H9 (cell line): Measurements from ENCODE around the gene ZNF570. TPM values are rescaled to one million over a fixed set of nuclear protein-coding genes. Genes with fewer than 3 reads are reported as not detected.

ENCODE experiments used
- DNase-seq: peaks from one replicate; pipeline ENCODE4 v3.0.0-alpha.2; 2017
- H2AFZ ChIP-seq: one replicate; pipeline ENCODE4 v1.6.1; 2013; ENCODE audit warnings: mild to moderate bottlenecking, low read length, control low read depth, moderate library complexity
- H2AK5ac ChIP-seq: 2 replicates; pipeline ENCODE4 v1.6.1; 2013; ENCODE audit warnings: low read length, control low read depth, mixed read lengths; ENCODE audit not compliant: insufficient read length
- H2BK120ac ChIP-seq: one replicate; pipeline ENCODE4 v1.6.1; 2013; ENCODE audit warnings: low read depth, mild to moderate bottlenecking, low read length, control low read depth, inconsistent platforms; ENCODE audit not compliant: poor library complexity, severe bottlenecking
- H2BK12ac ChIP-seq: 2 replicates; pipeline ENCODE4 v1.6.1; 2013; ENCODE audit warnings: low read length, control low read depth, mixed read lengths, low read depth; ENCODE audit not compliant: insufficient read length
- H2BK15ac ChIP-seq: 2 replicates; pipeline ENCODE4 v1.6.1; 2013; ENCODE audit warnings: low read depth, low read length, control low read depth
- H2BK20ac ChIP-seq: one replicate; pipeline ENCODE4 v1.6.1; 2013; ENCODE audit warnings: low read depth, mild to moderate bottlenecking, low read length, control low read depth, inconsistent platforms; ENCODE audit not compliant: poor library complexity, severe bottlenecking
- H2BK5ac ChIP-seq: 2 replicates; pipeline ENCODE4 v1.6.1; 2013; ENCODE audit warnings: low read length, control low read depth, mixed read lengths; ENCODE audit not compliant: insufficient read length
- H3K14ac ChIP-seq: 2 replicates; pipeline ENCODE4 v1.6.1; 2013; ENCODE audit warnings: low read length, control low read depth; ENCODE audit not compliant: insufficient read depth
- H3K18ac ChIP-seq: 2 replicates; pipeline ENCODE4 v1.6.1; 2013; ENCODE audit warnings: low read depth, mild to moderate bottlenecking, mixed read lengths, low read length, control low read depth; ENCODE audit not compliant: insufficient read length
- H3K23ac ChIP-seq: 2 replicates; pipeline ENCODE4 v1.6.1; 2013; ENCODE audit warnings: low read length, control low read depth, mixed read lengths, low read depth; ENCODE audit not compliant: insufficient read length
- H3K23me2 ChIP-seq: 2 replicates; pipeline ENCODE4 v1.6.1; 2013; ENCODE audit warnings: low read depth, mild to moderate bottlenecking, mixed read lengths, low read length, control low read depth; ENCODE audit not compliant: insufficient read length, poor library complexity, severe bottlenecking
- H3K27ac ChIP-seq: 2 replicates; pipeline ENCODE4 v1.5.1; 2013; ENCODE audit warnings: low read length, control low read depth, mixed read lengths, low read depth; ENCODE audit not compliant: insufficient read length
- H3K27me3 ChIP-seq: 2 replicates; pipeline ENCODE4 v1.6.1; 2013; ENCODE audit warnings: low read length, control low read depth, inconsistent platforms; ENCODE audit not compliant: insufficient read depth
- H3K4ac ChIP-seq: 2 replicates; pipeline ENCODE4 v1.6.1; 2013; ENCODE audit warnings: low read depth, mild to moderate bottlenecking, control low read depth, inconsistent platforms, low read length, moderate library complexity
- H3K4me1 ChIP-seq: 2 replicates; pipeline ENCODE4 v1.6.1; 2013; ENCODE audit warnings: low read length, control low read depth, inconsistent platforms; ENCODE audit not compliant: insufficient read depth
- H3K4me2 ChIP-seq: 2 replicates; pipeline ENCODE4 v1.6.1; 2013; ENCODE audit warnings: low read length, control low read depth, mixed read lengths; ENCODE audit not compliant: insufficient read length, insufficient read depth
- H3K56ac ChIP-seq: 2 replicates; pipeline ENCODE4 v1.6.1; 2013; ENCODE audit warnings: low read depth, mild to moderate bottlenecking, mixed read lengths, low read length, control low read depth; ENCODE audit not compliant: insufficient read length
- H3K79me1 ChIP-seq: 2 replicates; pipeline ENCODE4 v1.6.1; 2013; ENCODE audit warnings: low read depth, mild to moderate bottlenecking, moderate library complexity, low read length, control low read depth, inconsistent platforms; ENCODE audit not compliant: insufficient read depth, poor library complexity, severe bottlenecking
- H3K79me2 ChIP-seq: 2 replicates; pipeline ENCODE4 v1.6.1; 2013; ENCODE audit warnings: low read length, control low read depth, inconsistent platforms; ENCODE audit not compliant: insufficient read depth
- H3K9ac ChIP-seq: 2 replicates; pipeline ENCODE4 v1.6.1; 2013; ENCODE audit warnings: low read length, control low read depth, mixed read lengths; ENCODE audit not compliant: insufficient read length; ENCODE audit errors: extremely low read depth
- H3K9me3 ChIP-seq: one replicate; pipeline ENCODE4 v1.6.1; 2013; ENCODE audit warnings: low read depth, low read length, inconsistent platforms; ENCODE audit not compliant: control insufficient read depth
- H3T11ph ChIP-seq: one replicate; pipeline ENCODE4 v1.6.1; 2013; ENCODE audit warnings: mild to moderate bottlenecking, low read length, control low read depth, inconsistent platforms
- H4K20me1 ChIP-seq: one replicate; pipeline ENCODE4 v1.6.1; 2013; ENCODE audit not compliant: control insufficient read depth, insufficient read length, insufficient read depth
- H4K5ac ChIP-seq: 2 replicates; pipeline ENCODE4 v1.6.1; 2013; ENCODE audit warnings: low read depth, mild to moderate bottlenecking, mixed read lengths, low read length, control low read depth; ENCODE audit not compliant: insufficient read length
- H4K8ac ChIP-seq: replicated peaks from 2 replicates; pipeline ENCODE4 v1.6.1; 2013; ENCODE audit warnings: low read length, control low read depth, mixed read lengths, low read depth; ENCODE audit not compliant: insufficient read length
- H4K91ac ChIP-seq: 2 replicates; pipeline ENCODE4 v1.6.1; 2013; ENCODE audit warnings: low read depth, mild to moderate bottlenecking, moderate library complexity, mixed read lengths, low read length, control low read depth; ENCODE audit not compliant: insufficient read length
- H3K27ac Mint-ChIP-seq, 3 experiments: 2 replicates in 2 of 3; 3 replicates in 1 of 3; pipeline ENCODE4 v1.8.0; 2020 to 2021; ENCODE audit warnings: mixed read lengths in 3 of 3, mild to moderate bottlenecking in 1 of 3, moderate library complexity in 1 of 3
- H3K27me3 Mint-ChIP-seq: 2 replicates; pipeline ENCODE4 v1.8.0; 2021; ENCODE audit warnings: low read depth, mild to moderate bottlenecking, moderate library complexity, mixed read lengths
- H3K36me3 Mint-ChIP-seq, 3 experiments: 2 replicates in 2 of 3; 3 replicates in 1 of 3; pipeline ENCODE4 v1.8.0; 2020 to 2021; ENCODE audit warnings: low read depth in 3 of 3, mixed read lengths in 3 of 3; ENCODE audit not compliant: insufficient read depth in 1 of 3
- H3K4me1 Mint-ChIP-seq, 2 experiments: 2 replicates each; pipeline ENCODE4 v1.8.0; 2020; ENCODE audit warnings: mixed read lengths in 2 of 2
- H3K4me3 Mint-ChIP-seq, 2 experiments: 2 replicates in 1 of 2; 3 replicates in 1 of 2; pipeline ENCODE4 v1.8.0; 2020 to 2021; ENCODE audit warnings: mild to moderate bottlenecking in 2 of 2, mixed read lengths in 2 of 2, moderate library complexity in 1 of 2
- H3K9me3 Mint-ChIP-seq, 2 experiments: 2 replicates in 1 of 2; 3 replicates in 1 of 2; pipeline ENCODE4 v1.8.0; 2020; ENCODE audit warnings: mild to moderate bottlenecking in 2 of 2, mixed read lengths in 2 of 2, moderate library complexity in 1 of 2
- WGBS: extraction: QIAGEN DNeasy Blood & Tissue Kit; methylation state at CpG from one replicate; pipeline ENCODE4 v1.1.7; 2013; ENCODE audit warnings: missing lambda C conversion rate, low lambda C conversion rate, mixed read lengths; ENCODE audit not compliant: insufficient read length; ENCODE audit errors: extremely low coverage; 5-methylcytosine and 5-hydroxymethylcytosine counted together
- total RNA-seq: library from RNA; stranded (reverse); gene quantifications from 2 replicates; pipeline ENCODE4 v1.2.1, GENCODE V29; 2021
- TF ChIP-seq, protein P1 (sequence below): fragments of 200-600 bp; sonication (generic); conservative IDR thresholded peaks from 3 replicates; pipeline ENCODE4 v1.8.0; 2021; ENCODE audit warnings: antibody characterized with exemption, mild to moderate bottlenecking

Gene ZNF570
- total RNA-seq, 1 experiment from 2014 or later, result 5.9 TPM

GRCh38 chr19:37492213-37492612, 23.1 kb downstream of the ZNF570 start:
- Mint-ChIP-seq H3K27me3 (no peaks in the 10 kb centered on the region; the same call in 1 of the 2 replicates), H3K9me3 (peaks cover 80 to 90% of the 10 kb centered on the region in 2 experiments), H3K36me3 (peaks cover 5 to 17% (median 17%) of the 10 kb centered on the region in 3 experiments; a peak in 6 of 7 replicates), H3K4me3 (no peak overlapping the region), H3K4me1 (no peaks in the 10 kb centered on the region), H3K27ac (no peak overlapping the region)
- H3K4ac ChIP-seq, result no peak overlapping the region
- no peak overlapping the region for H2BK120ac ChIP-seq
- H4K8ac ChIP-seq, result no peak overlapping the region
- H3T11ph ChIP-seq, result no peak overlapping the region
- no peaks in the 10 kb centered on the region for H4K20me1 ChIP-seq
- no peaks in the 10 kb centered on the region for H3K4me1 ChIP-seq
- H3K79me2 ChIP-seq, result no peaks in the 10 kb centered on the region
- no peak overlapping the region for H2AFZ ChIP-seq
- TF ChIP-seq, protein P1, sequence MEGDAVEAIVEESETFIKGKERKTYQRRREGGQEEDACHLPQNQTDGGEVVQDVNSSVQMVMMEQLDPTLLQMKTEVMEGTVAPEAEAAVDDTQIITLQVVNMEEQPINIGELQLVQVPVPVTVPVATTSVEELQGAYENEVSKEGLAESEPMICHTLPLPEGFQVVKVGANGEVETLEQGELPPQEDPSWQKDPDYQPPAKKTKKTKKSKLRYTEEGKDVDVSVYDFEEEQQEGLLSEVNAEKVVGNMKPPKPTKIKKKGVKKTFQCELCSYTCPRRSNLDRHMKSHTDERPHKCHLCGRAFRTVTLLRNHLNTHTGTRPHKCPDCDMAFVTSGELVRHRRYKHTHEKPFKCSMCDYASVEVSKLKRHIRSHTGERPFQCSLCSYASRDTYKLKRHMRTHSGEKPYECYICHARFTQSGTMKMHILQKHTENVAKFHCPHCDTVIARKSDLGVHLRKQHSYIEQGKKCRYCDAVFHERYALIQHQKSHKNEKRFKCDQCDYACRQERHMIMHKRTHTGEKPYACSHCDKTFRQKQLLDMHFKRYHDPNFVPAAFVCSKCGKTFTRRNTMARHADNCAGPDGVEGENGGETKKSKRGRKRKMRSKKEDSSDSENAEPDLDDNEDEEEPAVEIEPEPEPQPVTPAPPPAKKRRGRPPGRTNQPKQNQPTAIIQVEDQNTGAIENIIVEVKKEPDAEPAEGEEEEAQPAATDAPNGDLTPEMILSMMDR, result no peak
- no peak overlapping the region for H2BK12ac ChIP-seq
- H3K9ac ChIP-seq, result no peak overlapping the region
- H3K4me2 ChIP-seq, result no peak overlapping the region
- no peak for DNase-seq
- no peak overlapping the region for H2BK15ac ChIP-seq
- no peaks in the 10 kb centered on the region for H3K23me2 ChIP-seq
- no peaks in the 10 kb centered on the region for H3K79me1 ChIP-seq
- H3K27me3 ChIP-seq, result no peaks in the 10 kb centered on the region
- no peak overlapping the region for H3K23ac ChIP-seq
- no peak overlapping the region for H3K27ac ChIP-seq
- H3K9me3 ChIP-seq, result peaks cover 12% of the 10 kb centered on the region
- H3K14ac ChIP-seq, result no peak overlapping the region
- no peak overlapping the region for H2AK5ac ChIP-seq
- H3K18ac ChIP-seq, result no peak overlapping the region
- no CpG with 5 or more reads among the region's 3 CpGs for WGBS
- H2BK5ac ChIP-seq, result no peak overlapping the region
- no peak overlapping the region for H4K5ac ChIP-seq
- H3K56ac ChIP-seq, result no peak overlapping the region
- H2BK20ac ChIP-seq, result no peak overlapping the region
- H4K91ac ChIP-seq, result no peak overlapping the region
